Right cardiac atrium (tissue), 5 donors: Measurements from ENCODE around the gene CTDNEP1. TPM values are rescaled to one million over a fixed set of nuclear protein-coding genes. Genes with fewer than 3 reads are reported as not detected.

Source experiments
- ATAC-seq, 2 donors: fragments of 200-7000 bp; cut with Tn5 transposase; one replicate each; pipeline versions ENCODE4 v1.8.0 to v1.9.1; 2020; ENCODE audit warnings: moderate library complexity in 2 of 2, mild to moderate bottlenecking in 1 of 2
- DNase-seq, 3 donors: peaks; one replicate each; pipeline ENCODE4 v3.0.0-alpha.2; 2020
- H3K27ac ChIP-seq: one replicate; pipeline ENCODE4 v1.5.1; 2013; ENCODE audit warnings: mild to moderate bottlenecking, low read length, control low read depth, moderate library complexity
- H3K27me3 ChIP-seq: one replicate; pipeline ENCODE4 v1.6.1; 2013; ENCODE audit not compliant: control insufficient read depth, insufficient read depth
- H3K4me1 ChIP-seq: one replicate; pipeline ENCODE4 v1.6.1; 2013; ENCODE audit warnings: low read length; ENCODE audit not compliant: control insufficient read depth, insufficient read depth
- H3K4me3 ChIP-seq: one replicate; pipeline ENCODE4 v1.5.1; 2013; ENCODE audit warnings: low read length, control low read depth
- H3K9me3 ChIP-seq: one replicate; pipeline ENCODE4 v1.6.1; 2013; ENCODE audit warnings: low read length; ENCODE audit not compliant: control insufficient read depth
- WGBS: extraction: QIAGEN DNeasy Blood & Tissue Kit; methylation state at CpG from one replicate; pipeline ENCODE4 v1.1.7; 2013; 5-methylcytosine and 5-hydroxymethylcytosine counted together
- intact Hi-C, 4 donors: fragments of 100-400 bp; cut with DNase I; formaldehyde crosslinking; loops; one replicate each; pipeline versions ENCODE4 v1.11.0 to v1.14.0; 2022 to 2023
- polyA plus RNA-seq: library from polyadenylated mRNA; stranded (reverse); fragments of 200-250 nt; gene quantifications from one replicate; pipeline ENCODE4 v1.2.3, GENCODE V29; 2013
- total RNA-seq, 4 donors: library from RNA; stranded (reverse); fragmentation: NEBNext Ultra II Directional; extraction: Animal tissue kit (Norgen Biotek cat#: 25700); gene quantifications; one replicate each; pipeline ENCODE4 v1.2.1, GENCODE V29; 2021
- donor health status: healthy with polysubstance abuse.
- donor health status: DM: no; HTN: yes; CAD: no.
- donor health status: DM: no; HTN: no; CAD: no.
- donor health status: DM: no; HTN: yes; CAD: no; lungs with severe emphysema.
- donor health status: DM: yes; HTN: yes; CAD: no.

The CTDNEP1 gene
- total and polyA plus RNA-seq, 5 donors = 80.1 to 124 (median 122) TPM

GRCh38 chr17:7218166-7218565 lies 33.4 kb downstream of the CTDNEP1 start:
- ATAC-seq (no peak), DNase-seq (peak in 2 of 3 donors; percentile 31 to 59)
- Histone ChIP-seq H3K27ac (no peak overlapping the region), H3K9me3 (no peaks in the 10 kb centered on the region), H3K4me1 (peaks cover 2% of the 10 kb centered on the region), H3K4me3 (peak overlapping the region; percentile 61), H3K27me3 (no peaks in the 10 kb centered on the region)
- 55% methylated on average over 6 of the region's 6 CpGs for WGBS
- intact Hi-C loops = no loop called here

- no peaks in the 10 kb centered on the region for H3K9me3 ChIP-seq
- H3K4me3 ChIP-seq = peak overlapping the region; percentile 61
- no peaks in the 10 kb centered on the region for H3K27me3 ChIP-seq
- WGBS = under 1% methylated on average over 32 of the region's 32 CpGs
- no peak for ATAC-seq
- H3K4me1 ChIP-seq = peaks cover 2% of the 10 kb centered on the region
- intact Hi-C loops = no loop called here
- peak overlapping the region; percentile 5 for H3K27ac ChIP-seq
- DNase-seq = peak; percentile 67 to 83 (median 82)
These were observed 34.2 kb downstream of the CTDNEP1 start for GRCh38 chr17:7217113-7217987.

GRCh38 chr17:7216242-7217112 lies 35.1 kb downstream of the CTDNEP1 start:
- ATAC-seq (no peak), DNase-seq (peak in 1 of 3 donors; percentile 46)
- peaks cover 2% of the 10 kb centered on the region for H3K4me1 ChIP-seq
- 14% methylated on average over 7 of the region's 7 CpGs for WGBS
- intact Hi-C loops = no loop called here
- peak overlapping the region; percentile 17 for H3K27ac ChIP-seq
- no peaks in the 10 kb centered on the region for H3K27me3 ChIP-seq
- H3K9me3 ChIP-seq = no peaks in the 10 kb centered on the region
- peak overlapping the region; percentile 61 for H3K4me3 ChIP-seq

DNA sequence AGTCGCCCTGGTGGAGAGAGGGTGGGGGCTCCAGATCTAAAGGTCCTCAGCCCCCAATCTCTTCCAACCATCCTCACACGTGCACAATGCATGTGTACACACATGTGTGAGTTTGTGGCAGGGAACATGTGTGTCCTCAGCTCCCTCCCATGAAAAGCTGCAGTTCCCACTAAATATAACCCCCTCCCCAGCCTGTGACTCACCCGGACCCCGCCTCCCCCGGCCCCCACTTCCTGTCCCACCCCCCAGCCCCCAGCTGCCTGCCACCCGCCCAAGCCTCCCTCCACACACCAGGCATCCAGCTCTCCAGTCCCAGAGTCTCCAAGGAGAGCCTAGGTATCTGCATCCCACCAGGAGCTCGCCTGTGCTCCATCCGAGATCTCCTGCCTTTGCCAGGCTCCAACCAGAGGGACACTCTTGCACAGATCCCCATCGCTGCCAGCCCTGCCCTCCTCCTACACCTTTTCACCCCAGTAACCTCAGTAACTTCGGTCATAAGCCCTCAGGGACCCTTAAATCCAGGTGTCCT lies 35.8 kb downstream of the CTDNEP1 start:
- ATAC-seq = no peak
- WGBS = 9% methylated on average over 10 of the region's 10 CpGs
- H3K27me3 ChIP-seq = no peaks in the 10 kb centered on the region
- intact Hi-C loops = no loop called here
- peaks cover under 1% of the 10 kb centered on the region for H3K4me1 ChIP-seq
- H3K27ac ChIP-seq = peak overlapping the region; percentile 45
- no peaks in the 10 kb centered on the region for H3K9me3 ChIP-seq
- H3K4me3 ChIP-seq = no peak overlapping the region
- peak in 2 of 3 donors; percentile 18 to 59 for DNase-seq

GRCh38 chr17:7215136-7215638 lies 36.3 kb downstream of the CTDNEP1 start:
- 14% methylated on average over 9 of the region's 9 CpGs for WGBS
- Histone ChIP-seq H3K9me3 (no peaks in the 10 kb centered on the region), H3K27me3 (no peaks in the 10 kb centered on the region), H3K27ac (peak overlapping the region; percentile 45), H3K4me1 (no peaks in the 10 kb centered on the region), H3K4me3 (no peak overlapping the region)
- DNase-seq (no peak), ATAC-seq (no peak)
- intact Hi-C loops = no loop called here

- no peaks in the 10 kb centered on the region for H3K9me3 ChIP-seq
- DNase-seq (peak; percentile 100), ATAC-seq (peak; percentile 91)
- H3K4me3 ChIP-seq = peak overlapping the region; percentile 62
- H3K4me1 ChIP-seq = no peaks in the 10 kb centered on the region
- intact Hi-C loops = no loop called here
- WGBS = under 1% methylated on average over 45 of the region's 45 CpGs
- no peaks in the 10 kb centered on the region for H3K27me3 ChIP-seq
- peak overlapping the region; percentile 50 for H3K27ac ChIP-seq
These were observed 37.0 kb downstream of the CTDNEP1 start for GRCh38 chr17:7214300-7215135.

- DNase-seq (peak in 1 of 3 donors; percentile 81), ATAC-seq (peak in 1 of 2 donors; percentile 2)
- Histone ChIP-seq H3K4me3 (peak overlapping the region; percentile 62), H3K27me3 (no peaks in the 10 kb centered on the region), H3K4me1 (no peaks in the 10 kb centered on the region), H3K9me3 (no peaks in the 10 kb centered on the region), H3K27ac (no peak overlapping the region)
- intact Hi-C loops = no loop called here
- WGBS = 5% methylated on average over 15 of the region's 15 CpGs
These were observed 37.6 kb downstream of the CTDNEP1 start for GRCh38 chr17:7213895-7214299.

DNA sequence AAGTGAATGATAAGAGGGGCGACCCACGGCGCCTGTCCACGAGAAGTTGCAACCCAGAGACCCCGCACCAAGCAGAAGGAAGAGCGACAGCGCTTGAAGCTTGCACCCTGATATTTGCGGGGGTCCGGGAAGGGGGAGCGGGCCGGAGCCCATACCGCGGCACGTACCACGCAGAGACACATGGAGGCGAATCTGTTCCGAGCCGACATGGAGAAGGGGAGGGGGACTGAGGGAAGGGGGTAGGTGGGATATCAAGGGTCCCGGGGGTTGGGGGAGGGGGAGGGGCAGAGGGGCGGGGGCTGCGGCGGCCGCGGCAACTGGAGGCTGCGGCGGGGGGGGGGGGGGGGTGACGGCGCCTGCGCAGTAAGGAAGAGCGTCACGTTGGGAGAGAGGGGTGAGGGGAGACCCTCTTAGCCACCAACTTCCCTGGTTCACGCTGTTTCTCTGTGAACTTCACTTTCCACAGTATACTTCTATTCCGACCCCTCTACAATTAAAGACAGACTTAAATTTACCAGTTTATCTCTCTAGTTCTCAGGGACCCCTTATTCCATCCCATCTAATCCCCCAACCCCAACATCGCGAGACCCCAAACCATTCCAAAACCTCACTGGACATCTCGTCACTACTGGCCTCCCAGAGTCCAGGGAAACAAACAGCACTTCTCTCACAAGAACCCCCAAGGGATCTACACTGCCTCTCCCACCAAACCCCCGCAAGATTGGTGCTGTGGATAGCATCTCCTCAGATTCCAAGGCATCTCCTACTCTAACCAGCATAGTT lies 39.9 kb downstream of the CTDNEP1 start:
- peak in 2 of 3 donors; percentile 48 to 56 for DNase-seq
- no peaks in the 10 kb centered on the region for H3K4me1 ChIP-seq
- 40% methylated on average over 35 of the region's 37 CpGs for WGBS

GRCh38 chr17:7208754-7209460 lies 42.6 kb downstream of the CTDNEP1 start:
- Histone ChIP-seq H3K27me3 (no peaks in the 10 kb centered on the region), H3K4me3 (no peak overlapping the region), H3K9me3 (no peaks in the 10 kb centered on the region), H3K27ac (no peak overlapping the region), H3K4me1 (no peaks in the 10 kb centered on the region)
- intact Hi-C loops = no loop called here
- 86% methylated on average over 9 of the region's 9 CpGs for WGBS
- DNase-seq = peak in 2 of 3 donors; percentile 6 to 33
- ATAC-seq = no peak

More for the DNA sequence above, 39.9 kb downstream of the CTDNEP1 start:
- Histone ChIP-seq H3K27me3 (no peaks in the 10 kb centered on the region), H3K9me3 (no peaks in the 10 kb centered on the region), H3K27ac (no peak overlapping the region), H3K4me3 (no peak overlapping the region)
- ATAC-seq = no peak
- intact Hi-C loops = no loop called here
